CD14-positive monocyte (primary cell): Measurements from ENCODE around the gene HHEX. TPM values are rescaled to one million over a fixed set of nuclear protein-coding genes. Genes with fewer than 3 reads are reported as not detected.

Source experiments
- DNase-seq, 3 donors: peaks; one replicate each; pipeline ENCODE4 v3.0.0-alpha.2; 2011 to 2022
- H2AFZ ChIP-seq: 2 replicates; pipeline ENCODE4 v1.6.0; 2012; ENCODE audit warnings: mild to moderate bottlenecking, low read depth, low read length, inconsistent platforms; ENCODE audit not compliant: insufficient read depth, poor library complexity, severe bottlenecking
- H3K27ac ChIP-seq, 2 donors: 1 replicate in 1 of 2; 2 replicates in 1 of 2; pipeline ENCODE4 v1.5.1; 2012 to 2013; ENCODE audit warnings: low read length in 2 of 2, control low read depth in 1 of 2, inconsistent platforms in 1 of 2, low read depth in 1 of 2, mild to moderate bottlenecking in 1 of 2
- H3K27me3 ChIP-seq, 2 donors: one replicate each; pipeline versions ENCODE4 v1.6.0 to v1.6.1; 2011 to 2013; ENCODE audit warnings: low read length in 2 of 2; ENCODE audit not compliant: control insufficient read depth in 2 of 2, insufficient read depth in 2 of 2
- H3K36me3 ChIP-seq, 2 donors: replicated peaks in 1 of 2; 1 replicate in 1 of 2; 2 replicates in 1 of 2; pipeline versions ENCODE4 v1.5.1 to v1.6.1; 2012 to 2013; ENCODE audit warnings: low read length in 2 of 2, control low read depth in 1 of 2, inconsistent platforms in 1 of 2, mild to moderate bottlenecking in 1 of 2; ENCODE audit not compliant: insufficient read depth in 2 of 2, control insufficient read depth in 1 of 2
- H3K4me1 ChIP-seq, 2 donors: 1 replicate in 1 of 2; 2 replicates in 1 of 2; pipeline versions ENCODE4 v1.5.1 to v1.6.1; 2012 to 2013; ENCODE audit warnings: low read length in 2 of 2, control low read depth in 1 of 2, inconsistent platforms in 1 of 2, mild to moderate bottlenecking in 1 of 2, moderate library complexity in 1 of 2; ENCODE audit not compliant: insufficient read depth in 2 of 2, control insufficient read depth in 1 of 2
- H3K4me2 ChIP-seq: replicated peaks from 2 replicates; pipeline ENCODE3; 2012; ENCODE audit warnings: low read length, moderate library complexity, mild to moderate bottlenecking; ENCODE audit not compliant: poor library complexity, severe bottlenecking; ENCODE audit errors: extremely low read depth
- H3K4me3 ChIP-seq, 3 experiments: fragments of 200-600 bp in 1 of 3; sonication (generic) in 1 of 3; replicated peaks in 1 of 3; 1 replicate in 2 of 3; 2 replicates in 1 of 3; pipeline ENCODE4 v1.5.1; 2011 to 2013; ENCODE audit warnings: low read length in 3 of 3, mild to moderate bottlenecking in 3 of 3, control low read depth in 2 of 3, low read depth in 2 of 3, inconsistent platforms in 1 of 3, moderate library complexity in 1 of 3
- H3K79me2 ChIP-seq: 2 replicates; pipeline ENCODE4 v1.6.0; 2012; ENCODE audit warnings: mild to moderate bottlenecking, control low read depth, inconsistent platforms, low read length, moderate library complexity; ENCODE audit not compliant: insufficient read depth
- H3K9ac ChIP-seq: 2 replicates; pipeline ENCODE4 v1.6.0; 2017; ENCODE audit warnings: low read length, mild to moderate bottlenecking; ENCODE audit not compliant: insufficient read depth, poor library complexity, severe bottlenecking
- H3K9me3 ChIP-seq, 2 donors: replicated peaks in 1 of 2; 1 replicate in 1 of 2; 2 replicates in 1 of 2; pipeline versions ENCODE4 v1.5.1 to v1.6.1; 2012 to 2013; ENCODE audit warnings: low read length in 2 of 2, control low read depth in 1 of 2; ENCODE audit not compliant: control insufficient read depth in 1 of 2, insufficient read depth in 1 of 2
- H4K20me1 ChIP-seq: 2 replicates; pipeline ENCODE4 v1.6.0; 2012; ENCODE audit warnings: mild to moderate bottlenecking, low read length, control low read depth, moderate library complexity; ENCODE audit not compliant: insufficient read depth
- H3K27ac Mint-ChIP-seq, 7 donors: one replicate each; pipeline ENCODE4 v1.8.0; 2020; ENCODE audit warnings: mild to moderate bottlenecking in 7 of 7, mixed read lengths in 7 of 7, moderate library complexity in 6 of 7, inconsistent platforms in 2 of 7
- H3K27me3 Mint-ChIP-seq, 3 donors: one replicate each; pipeline ENCODE4 v1.8.0; 2021 to 2022; ENCODE audit warnings: low read depth in 3 of 3, mild to moderate bottlenecking in 3 of 3, mixed read lengths in 3 of 3, moderate library complexity in 3 of 3, inconsistent platforms in 1 of 3
- H3K36me3 Mint-ChIP-seq, 2 donors: one replicate each; pipeline ENCODE4 v1.8.0; 2020; ENCODE audit warnings: mixed read lengths in 2 of 2, inconsistent platforms in 1 of 2, mild to moderate bottlenecking in 1 of 2
- H3K4me1 Mint-ChIP-seq: one replicate; pipeline ENCODE4 v1.8.0; 2020; ENCODE audit warnings: mild to moderate bottlenecking, mixed read lengths
- H3K4me3 Mint-ChIP-seq, 2 donors: one replicate each; pipeline ENCODE4 v1.8.0; 2020; ENCODE audit warnings: mild to moderate bottlenecking in 2 of 2, mixed read lengths in 2 of 2, moderate library complexity in 1 of 2
- H3K9me3 Mint-ChIP-seq, 7 donors: one replicate each; pipeline ENCODE4 v1.8.0; 2020 to 2022; ENCODE audit warnings: mixed read lengths in 7 of 7, mild to moderate bottlenecking in 6 of 7, moderate library complexity in 6 of 7, inconsistent platforms in 2 of 7
- WGBS: methylation state at CpG from one replicate; pipeline ENCODE4 v1.1.5; 2013; ENCODE audit warnings: missing lambda C conversion rate; ENCODE audit not compliant: insufficient coverage; 5-methylcytosine and 5-hydroxymethylcytosine counted together
- intact Hi-C, 2 donors: fragments of 100-400 bp; cut with micrococcal nuclease; formaldehyde crosslinking; loops; one replicate each; pipeline versions ENCODE4 v1.15.0 to v1.15.1; 2023
- polyA plus RNA-seq, 3 donors: library from polyadenylated mRNA; depleted of rRNA in 1 of 3; unstranded in 2 of 3; stranded (reverse) in 1 of 3; fragments of 300-500 nt in 2 of 3; fragments of >200 nt in 1 of 3; fragmentation: Illumina TruSeq in 2 of 3; gene quantifications; 1 replicate in 2 of 3; 2 replicates in 1 of 3; pipeline ENCODE4 v1.2.3, GENCODE V29; 2012 to 2021
- TF ChIP-seq, protein P1 (sequence below): fragments of 200-600 bp; IDR thresholded peaks from one replicate; pipeline ENCODE4 v1.8.0; 2022; ENCODE audit warnings: antibody characterized with exemption, mild to moderate bottlenecking

Gene HHEX
- polyA plus RNA-seq, 3 donors = 33.6 to 54.6 (median 51.2) TPM

- intact Hi-C loops = no loop called here
- Histone ChIP-seq H2AFZ (no peak overlapping the region), H4K20me1 (no peaks in the 10 kb centered on the region), H3K27ac (no peak overlapping the region), H3K79me2 (no peaks in the 10 kb centered on the region), H3K36me3 (no peaks in the 10 kb centered on the region), H3K27me3 (no peaks in the 10 kb centered on the region), H3K9me3 (no peaks in the 10 kb centered on the region), H3K9ac (no peak overlapping the region), H3K4me2 (no peak overlapping the region), H3K4me3 (no peak overlapping the region), H3K4me1 (no peaks in the 10 kb centered on the region)
- TF ChIP-seq, protein P1, sequence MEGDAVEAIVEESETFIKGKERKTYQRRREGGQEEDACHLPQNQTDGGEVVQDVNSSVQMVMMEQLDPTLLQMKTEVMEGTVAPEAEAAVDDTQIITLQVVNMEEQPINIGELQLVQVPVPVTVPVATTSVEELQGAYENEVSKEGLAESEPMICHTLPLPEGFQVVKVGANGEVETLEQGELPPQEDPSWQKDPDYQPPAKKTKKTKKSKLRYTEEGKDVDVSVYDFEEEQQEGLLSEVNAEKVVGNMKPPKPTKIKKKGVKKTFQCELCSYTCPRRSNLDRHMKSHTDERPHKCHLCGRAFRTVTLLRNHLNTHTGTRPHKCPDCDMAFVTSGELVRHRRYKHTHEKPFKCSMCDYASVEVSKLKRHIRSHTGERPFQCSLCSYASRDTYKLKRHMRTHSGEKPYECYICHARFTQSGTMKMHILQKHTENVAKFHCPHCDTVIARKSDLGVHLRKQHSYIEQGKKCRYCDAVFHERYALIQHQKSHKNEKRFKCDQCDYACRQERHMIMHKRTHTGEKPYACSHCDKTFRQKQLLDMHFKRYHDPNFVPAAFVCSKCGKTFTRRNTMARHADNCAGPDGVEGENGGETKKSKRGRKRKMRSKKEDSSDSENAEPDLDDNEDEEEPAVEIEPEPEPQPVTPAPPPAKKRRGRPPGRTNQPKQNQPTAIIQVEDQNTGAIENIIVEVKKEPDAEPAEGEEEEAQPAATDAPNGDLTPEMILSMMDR = no peak
- no peak for DNase-seq
- Mint-ChIP-seq H3K27ac (no peak overlapping the region), H3K9me3 (peaks cover 0 to 3% (median 2%) of the 10 kb centered on the region in 7 donors), H3K36me3 (no peaks in the 10 kb centered on the region), H3K4me3 (no peak overlapping the region), H3K4me1 (peaks cover 7% of the 10 kb centered on the region), H3K27me3 (peaks cover 6 to 19% (median 9%) of the 10 kb centered on the region in 3 donors)
Observed at GRCh38 chr10:92722349-92722748, 32.6 kb downstream of the HHEX start.

DNA sequence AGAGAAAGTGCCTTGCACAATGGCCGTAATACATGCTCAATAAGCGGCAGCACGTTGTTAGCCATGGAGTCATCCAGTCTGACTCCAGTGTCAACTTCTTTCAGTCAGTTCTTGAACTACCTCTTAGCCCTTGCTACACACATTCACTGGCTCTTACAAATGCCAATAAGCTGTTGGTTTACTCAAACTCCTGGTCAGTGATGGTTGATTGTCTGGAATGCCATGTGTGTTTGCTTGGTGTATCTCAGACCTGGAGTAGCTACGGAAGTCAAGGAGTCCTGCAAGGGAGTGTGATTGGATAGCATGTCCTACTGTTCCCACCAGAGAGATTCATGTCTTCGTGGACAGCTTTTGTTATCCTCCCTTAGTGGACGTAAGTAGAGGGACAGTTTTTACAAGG is 37.4 kb downstream of the HHEX start:
- Histone ChIP-seq H2AFZ (no peak overlapping the region), H4K20me1 (no peaks in the 10 kb centered on the region), H3K27me3 (no peaks in the 10 kb centered on the region), H3K4me2 (no peak overlapping the region), H3K36me3 (no peaks in the 10 kb centered on the region), H3K9me3 (no peaks in the 10 kb centered on the region), H3K9ac (no peak overlapping the region), H3K4me3 (no peak overlapping the region), H3K27ac (no peak overlapping the region), H3K79me2 (no peaks in the 10 kb centered on the region), H3K4me1 (peaks cover 0 to 12% of the 10 kb centered on the region in 2 donors)
- no peak for DNase-seq
- TF ChIP-seq, protein P1 = no peak
- Mint-ChIP-seq H3K36me3 (no peaks in the 10 kb centered on the region), H3K27ac (no peak overlapping the region), H3K9me3 (peaks cover 0 to 3% (median 2%) of the 10 kb centered on the region in 7 donors), H3K4me3 (no peak overlapping the region), H3K27me3 (peaks cover 6 to 14% (median 9%) of the 10 kb centered on the region in 3 donors), H3K4me1 (peaks cover 15% of the 10 kb centered on the region)
- 100% methylated on average over 6 of the region's 6 CpGs for WGBS
- intact Hi-C loops = no loop called here
